Stimulated activated CD8-positive, alpha-beta memory T cell treated with anti-CD3 and anti-CD28 coated beads, Interleukin-7, amount 100 ng/mL, for 24 hours (primary cell): ENCODE measurements around the gene UNC93A.
"Not testable (repeated sequence)": the region's sequence is repeated elsewhere in the genome, so short reads cannot be mapped to it uniquely, and the experiment has no call there.

Experiments used
- DNase-seq: peaks from one replicate; pipeline ENCODE4 v3.0.0-alpha.2; 2020; ENCODE audit warnings: low read depth

UNC93A gene

GRCh38 chr6:167309355-167310192 is 18.5 kb downstream of the UNC93A start:
- not testable (repeated sequence) for DNase-seq

GRCh38 chr6:167311286-167311685 is 20.2 kb downstream of the UNC93A start:
- no peak for DNase-seq

- DNase-seq = not testable (repeated sequence)
Observed at GRCh38 chr6:167311691-167312090, 20.6 kb downstream of the UNC93A start.

- no peak for DNase-seq
Observed at GRCh38 chr6:167314180-167314821, 23.2 kb downstream of the UNC93A start.

GRCh38 chr6:167317172-167317571 is 26.1 kb downstream of the UNC93A start:
- DNase-seq = no peak

GRCh38 chr6:167318354-167318753 is 27.2 kb downstream of the UNC93A start:
- not testable (repeated sequence) for DNase-seq

GRCh38 chr6:167318856-167319255 is 27.7 kb downstream of the UNC93A start:
- DNase-seq = not testable (repeated sequence)

- DNase-seq = not testable (repeated sequence)
Observed at GRCh38 chr6:167319856-167320753, 29.0 kb downstream of the UNC93A start.

- DNase-seq = not testable (repeated sequence)
Observed at GRCh38 chr6:167320754-167321056, 29.6 kb downstream of the UNC93A start.

GRCh38 chr6:167321185-167321584 is 30.1 kb downstream of the UNC93A start:
- not testable (repeated sequence) for DNase-seq

- DNase-seq = no peak
Observed at GRCh38 chr6:167323111-167323510, 32.0 kb downstream of the UNC93A start.

- no peak for DNase-seq
Observed at GRCh38 chr6:167324111-167324510, 33.0 kb downstream of the UNC93A start.

GRCh38 chr6:167325766-167326165 is 34.7 kb downstream of the UNC93A start:
- no peak for DNase-seq

GRCh38 chr6:167327391-167327790 is 36.3 kb downstream of the UNC93A start:
- no peak for DNase-seq

GRCh38 chr6:167328086-167328485 is 37.0 kb downstream of the UNC93A start:
- no peak for DNase-seq

GRCh38 chr6:167329014-167329413 is 37.9 kb downstream of the UNC93A start:
- DNase-seq = no peak

GRCh38 chr6:167330750-167331149 is 39.6 kb downstream of the UNC93A start:
- DNase-seq = no peak

GRCh38 chr6:167331565-167331964 is 40.5 kb downstream of the UNC93A start:
- DNase-seq = no peak

- DNase-seq = no peak
Observed at GRCh38 chr6:167336844-167337630, 45.9 kb downstream of the UNC93A start.

- no peak for DNase-seq
Observed at GRCh38 chr6:167337675-167338449, 46.7 kb downstream of the UNC93A start.

- DNase-seq = no peak
Observed at GRCh38 chr6:167338541-167339117, 47.5 kb downstream of the UNC93A start.
